Measurements from ENCODE around the gene AWAT2.

The AWAT2 gene

GRCh38 chrX:69995362-69996112 lies 54.2 kb downstream of the AWAT2 start:
- no peak for DNase-seq

DNA sequence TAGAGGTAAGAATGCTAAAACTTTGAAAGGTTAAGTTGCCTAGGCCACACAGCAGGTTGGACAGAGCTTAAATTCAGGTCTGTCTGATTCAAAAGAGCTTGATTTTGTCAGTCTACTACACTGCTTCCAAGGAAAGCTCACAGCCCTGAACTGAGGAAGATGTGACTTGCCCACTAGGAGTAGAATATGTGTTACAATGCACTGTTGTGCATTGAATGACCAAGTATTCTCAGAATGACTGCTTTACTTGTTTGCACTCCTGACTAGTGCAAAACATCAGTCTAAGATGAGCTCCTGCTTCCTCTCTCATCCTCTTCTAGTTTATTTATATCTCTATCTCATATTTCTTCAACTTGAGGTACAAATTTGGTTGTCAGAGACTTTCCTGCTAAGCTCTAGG lies 56.2 kb downstream of the AWAT2 start:
- no peak for DNase-seq

GRCh38 chrX:69991685-69992084 lies 58.1 kb downstream of the AWAT2 start:
- DNase-seq = no peak
